Liver (tissue), 3 donors: ENCODE data around the gene LIPE.

ENCODE experiments used
- CTCF ChIP-seq: fragments of 150-350 bp; IDR thresholded peaks from 2 replicates; pipeline ENCODE4 v1.5.1; 2017; ENCODE audit warnings: improper control_type of control experiment, low read depth, low read length; ENCODE audit not compliant: missing input control
- EGR1 ChIP-seq, 2 donors: IDR thresholded peaks; 2 replicates each; pipeline ENCODE4 v1.6.1; 2016 to 2018; ENCODE audit warnings: antibody characterized with exemption in 2 of 2, low read depth in 2 of 2
- FOXA2 ChIP-seq: IDR thresholded peaks from 2 replicates; pipeline ENCODE4 v1.6.1; 2016; ENCODE audit warnings: antibody characterized with exemption
- RAD21 ChIP-seq, 2 donors: IDR thresholded peaks; 2 replicates each; pipeline ENCODE4 v1.6.1; 2016; ENCODE audit warnings: antibody characterized with exemption in 2 of 2, mild to moderate bottlenecking in 2 of 2
- TAF1 ChIP-seq: conservative IDR thresholded peaks from 2 replicates; pipeline ENCODE4 v1.6.1; 2016; ENCODE audit warnings: antibody characterized with exemption, mild to moderate bottlenecking
- donor health status: healthy.
- donor health status: healthy.

DNA sequence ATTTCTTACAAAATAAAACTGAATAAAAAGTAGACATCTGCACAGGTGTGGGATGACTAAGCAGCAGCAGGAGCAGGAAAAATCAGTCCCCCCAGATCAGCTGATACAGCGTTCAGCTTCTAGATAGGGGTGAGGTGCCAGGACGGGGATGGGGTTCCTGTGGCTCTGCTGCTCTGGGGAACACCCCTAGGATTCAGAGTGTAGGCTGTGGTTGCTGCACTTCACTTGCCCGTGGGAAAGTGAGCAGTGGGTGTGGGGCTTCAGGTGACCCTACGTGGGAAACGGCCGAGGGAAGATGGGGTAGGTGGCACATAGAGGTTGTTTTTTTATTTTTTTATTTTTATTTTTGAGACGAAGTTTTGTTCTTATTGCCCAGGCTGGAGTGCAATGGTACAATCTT, 18.8 kb upstream of the LIPE start:
- TF ChIP-seq TAF1 (no peak), CTCF (no peak), EGR1 (IDR thresholded peaks at IDR 0.05; ENCODE audit: low read depth in 2 of 2) (no peak), FOXA2 (no peak), RAD21 (IDR thresholded peaks at IDR 0.05) (no peak)
